Measurements from ENCODE around the gene RBMS2.

RBMS2 gene

DNA sequence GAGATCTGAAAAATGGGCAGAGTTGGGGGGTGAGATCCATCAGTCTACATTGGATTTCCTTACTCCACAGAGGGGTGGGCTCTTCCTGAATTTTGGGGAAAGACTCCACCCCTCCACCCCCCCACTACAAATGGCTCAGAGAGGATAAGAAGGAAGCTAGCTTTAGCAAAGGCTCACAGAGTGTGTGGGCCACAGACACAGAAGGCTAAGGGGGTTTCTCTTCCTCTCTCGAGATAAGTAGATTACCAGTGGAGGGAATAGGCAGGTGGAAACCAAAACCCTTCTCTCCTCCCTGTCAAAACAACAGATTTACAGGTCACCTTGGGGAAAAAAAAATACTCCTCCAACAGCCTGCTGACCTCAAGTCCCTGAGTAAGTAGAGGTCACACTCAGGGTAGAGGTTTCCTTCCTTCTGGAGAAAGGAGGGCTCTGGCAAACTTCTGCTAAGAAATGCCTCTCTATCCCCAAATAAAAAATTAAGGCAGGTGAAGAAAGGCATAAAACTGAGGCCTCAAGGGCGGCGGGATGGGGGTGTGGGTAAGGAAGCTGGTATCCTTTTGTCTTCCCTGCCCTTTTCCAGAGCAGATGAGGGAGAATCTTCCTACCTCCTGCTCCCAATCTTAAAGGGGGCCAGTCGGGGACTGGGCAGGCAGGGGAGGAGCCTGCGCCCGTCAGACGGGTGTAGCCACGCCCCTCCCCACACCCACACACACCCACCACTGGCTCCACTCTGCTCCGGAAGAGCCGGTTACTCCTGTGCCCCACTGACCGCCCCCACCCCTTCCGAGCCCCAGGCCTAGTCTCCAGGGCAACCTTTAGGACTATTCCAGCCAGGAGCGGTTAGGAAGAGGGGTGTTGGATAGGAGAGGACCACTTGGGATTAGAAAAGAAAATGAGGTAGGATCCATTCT lies 110.4 kb downstream of the RBMS2 start:
- DNase-seq (ENCODE audit: low spot score): peak; percentile 45

GRCh38 chr12:56632701-56633467 lies 111.3 kb downstream of the RBMS2 start:
- no peak for DNase-seq (ENCODE audit: low spot score)

- no peak for DNase-seq (ENCODE audit: low spot score)
These were observed 112.0 kb downstream of the RBMS2 start for GRCh38 chr12:56633468-56634241.

DNA sequence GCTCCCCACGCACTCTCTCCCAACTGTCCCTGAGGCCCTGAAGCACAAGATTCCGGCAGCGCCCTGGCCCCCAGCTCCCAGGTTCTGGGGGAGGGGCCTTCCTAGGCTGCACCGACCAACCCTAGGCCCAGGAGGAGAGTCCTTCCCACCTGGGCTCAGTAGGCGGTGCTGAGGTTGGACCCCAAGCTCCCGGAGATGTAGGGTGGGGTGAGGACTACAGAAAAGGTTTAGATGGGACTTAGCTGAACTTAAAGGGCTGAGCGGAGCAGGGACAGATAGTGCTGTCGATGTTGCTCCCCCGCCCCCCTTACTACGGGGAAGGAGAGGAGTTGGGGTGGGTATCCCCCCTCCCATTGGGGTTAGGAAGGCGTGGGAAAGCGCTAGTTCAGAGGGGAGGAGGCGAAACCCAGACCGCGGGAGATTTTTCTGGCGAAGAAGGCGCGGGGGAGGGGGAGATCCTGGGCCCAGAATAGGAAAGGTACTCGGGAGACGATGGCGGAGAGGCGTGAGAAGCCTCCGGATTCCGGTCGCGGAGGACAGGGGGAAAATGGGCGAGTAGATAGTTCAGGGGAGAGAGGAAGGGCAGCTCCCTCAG lies 112.7 kb downstream of the RBMS2 start:
- no peak for DNase-seq (ENCODE audit: low spot score)

GRCh38 chr12:56634837-56635791 lies 113.5 kb downstream of the RBMS2 start:
- DNase-seq (ENCODE audit: low spot score): peak; percentile 68

DNA sequence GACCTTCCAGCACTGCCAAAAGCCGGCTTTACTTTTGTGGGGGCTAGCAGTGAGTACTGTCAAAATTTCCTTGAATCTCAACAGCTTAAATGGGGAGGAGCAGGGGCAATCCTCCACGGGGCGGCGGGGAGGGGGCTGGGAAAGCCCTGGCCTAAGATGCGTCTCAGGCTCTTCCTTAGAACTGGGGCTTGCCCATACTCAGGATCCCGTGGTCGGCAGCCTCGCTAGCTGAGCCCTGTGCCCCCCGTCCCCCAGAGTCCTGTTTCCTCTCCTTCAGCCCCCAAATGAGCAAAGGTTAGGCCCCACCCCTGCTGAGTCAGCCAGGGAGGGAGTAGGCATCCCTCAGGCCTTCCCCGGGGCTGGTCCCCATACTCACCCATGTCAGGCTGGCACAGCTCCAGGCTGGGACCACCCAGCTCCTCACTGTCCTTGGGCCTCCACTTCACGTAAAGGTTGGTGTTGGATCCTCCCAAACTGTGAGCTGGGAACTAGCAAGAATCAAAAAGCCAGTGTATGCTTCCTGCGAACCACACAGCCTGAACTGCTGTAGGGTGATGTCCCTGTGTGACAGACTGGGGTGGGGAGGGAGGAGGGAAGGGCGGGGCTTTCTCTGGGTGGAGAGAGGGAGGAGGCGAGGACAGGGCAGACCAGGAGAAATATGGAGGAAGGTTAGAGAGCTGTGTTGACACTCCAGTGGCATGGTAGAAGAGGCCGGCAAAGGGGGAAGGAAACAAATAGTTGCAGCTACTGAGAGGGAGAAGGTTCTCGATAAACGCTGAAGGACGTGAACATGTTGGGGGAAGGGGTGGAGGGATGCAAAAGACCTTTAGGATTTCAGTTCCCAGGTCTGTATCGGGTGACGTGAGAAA lies 114.4 kb downstream of the RBMS2 start:
- DNase-seq (ENCODE audit: low spot score): peak; percentile 81

DNA sequence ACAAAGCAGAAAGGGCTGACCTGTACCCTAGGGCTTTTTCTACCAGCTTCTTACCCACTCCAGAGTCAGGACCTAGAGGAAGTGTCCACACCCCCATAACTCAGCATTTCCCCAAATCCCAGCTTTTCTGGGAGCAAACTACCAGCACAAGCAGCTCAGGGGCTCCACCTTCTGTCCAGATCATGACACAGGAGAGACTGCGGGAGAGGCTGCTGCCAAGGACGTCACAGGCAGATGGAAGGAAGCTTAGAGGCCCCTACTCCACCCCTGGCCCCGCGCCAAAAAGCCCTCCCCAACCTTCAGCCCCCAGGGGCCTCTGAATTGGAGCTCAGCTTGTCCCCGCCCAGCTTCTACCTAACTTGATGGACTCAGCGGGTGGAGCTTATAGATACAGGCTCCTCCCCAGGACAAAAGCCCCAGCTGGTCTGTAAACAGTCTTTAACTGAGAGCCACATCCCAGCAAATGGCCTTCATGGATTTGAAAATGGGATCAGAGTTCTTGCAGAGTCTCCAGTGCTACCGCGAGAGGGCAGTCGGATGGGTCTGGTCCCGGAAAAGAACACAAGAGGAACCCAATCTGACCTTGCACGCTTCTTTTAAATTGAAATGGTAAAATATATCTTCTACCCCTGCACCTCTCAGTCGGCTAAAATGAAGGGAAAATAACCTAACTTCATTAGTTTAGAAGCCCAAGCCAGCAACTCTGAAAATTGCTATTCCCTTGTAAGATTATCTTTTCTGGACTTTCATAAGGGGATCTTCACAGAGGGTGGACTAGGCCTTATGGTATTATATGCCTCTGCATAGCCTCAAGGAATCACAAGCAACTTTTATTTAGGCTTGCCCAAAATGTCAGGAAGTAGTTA lies 115.3 kb downstream of the RBMS2 start:
- DNase-seq (ENCODE audit: low spot score): peak; percentile 92

DNA sequence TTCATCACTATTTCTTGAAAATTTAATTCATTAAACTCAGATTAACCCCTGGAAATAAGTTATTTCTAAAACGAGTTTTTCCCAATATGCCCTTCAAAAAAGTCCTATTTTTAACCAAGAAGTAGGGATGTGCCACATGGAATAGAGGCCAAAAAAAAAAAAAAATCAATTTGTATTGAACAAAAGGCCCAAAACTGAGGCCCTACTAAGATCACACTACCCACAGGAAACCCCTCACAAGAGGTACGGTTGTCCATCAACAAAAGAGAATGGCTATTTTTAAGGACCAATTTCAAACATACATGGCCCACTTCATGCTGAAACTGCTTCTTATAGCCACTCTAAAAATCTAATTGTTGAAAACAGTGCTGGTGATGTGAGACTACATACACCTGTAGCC lies 116.0 kb downstream of the RBMS2 start:
- no peak for DNase-seq (ENCODE audit: low spot score)

DNA sequence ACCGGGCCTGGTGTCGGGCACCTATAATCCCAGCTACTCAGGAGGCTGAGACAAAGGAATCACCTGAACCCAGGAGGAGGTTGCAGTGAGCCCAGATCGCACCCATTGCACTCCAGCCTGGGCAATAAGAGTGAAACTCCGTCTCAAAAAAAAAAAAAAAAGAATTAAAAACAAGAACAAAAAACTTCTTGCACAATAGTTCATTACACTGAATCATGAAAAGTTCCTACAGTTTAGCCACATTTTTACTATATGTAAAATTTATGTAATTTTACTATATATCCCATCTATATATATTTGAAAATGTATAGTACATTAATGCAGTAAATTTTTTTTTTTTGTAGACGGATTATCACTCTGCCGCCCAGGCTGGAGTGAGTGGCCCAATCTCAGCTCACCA lies 119.6 kb downstream of the RBMS2 start:
- DNase-seq (ENCODE audit: low spot score): no peak

DNA sequence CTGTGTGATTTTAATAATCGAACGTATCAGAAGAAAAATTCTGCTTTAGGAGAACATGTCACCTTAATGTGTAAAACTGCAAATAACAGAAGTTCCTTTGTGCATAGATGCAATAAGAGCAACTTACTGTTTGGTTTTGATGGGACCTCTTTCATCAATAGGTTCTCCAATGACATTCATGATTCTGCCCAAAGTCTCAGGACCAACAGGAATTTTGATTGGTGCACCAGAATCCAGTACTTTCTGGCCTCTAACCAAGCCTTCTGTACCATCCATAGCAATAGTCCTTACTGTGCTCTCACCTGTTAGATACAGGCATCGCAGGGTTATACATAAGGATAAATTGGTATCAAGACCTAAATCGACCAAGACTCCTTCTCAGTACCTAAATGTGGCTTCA lies 123.0 kb downstream of the RBMS2 start:
- no peak for DNase-seq (ENCODE audit: low spot score)

GRCh38 chr12:56645201-56645716 lies 123.6 kb downstream of the RBMS2 start:
- no peak for DNase-seq (ENCODE audit: low spot score)

All from CD4-positive, alpha-beta T cell treated with Interleukin-15 for 4 hours (primary cell).